ENCODE results near the gene SHROOM4.

Gene SHROOM4, protein sequence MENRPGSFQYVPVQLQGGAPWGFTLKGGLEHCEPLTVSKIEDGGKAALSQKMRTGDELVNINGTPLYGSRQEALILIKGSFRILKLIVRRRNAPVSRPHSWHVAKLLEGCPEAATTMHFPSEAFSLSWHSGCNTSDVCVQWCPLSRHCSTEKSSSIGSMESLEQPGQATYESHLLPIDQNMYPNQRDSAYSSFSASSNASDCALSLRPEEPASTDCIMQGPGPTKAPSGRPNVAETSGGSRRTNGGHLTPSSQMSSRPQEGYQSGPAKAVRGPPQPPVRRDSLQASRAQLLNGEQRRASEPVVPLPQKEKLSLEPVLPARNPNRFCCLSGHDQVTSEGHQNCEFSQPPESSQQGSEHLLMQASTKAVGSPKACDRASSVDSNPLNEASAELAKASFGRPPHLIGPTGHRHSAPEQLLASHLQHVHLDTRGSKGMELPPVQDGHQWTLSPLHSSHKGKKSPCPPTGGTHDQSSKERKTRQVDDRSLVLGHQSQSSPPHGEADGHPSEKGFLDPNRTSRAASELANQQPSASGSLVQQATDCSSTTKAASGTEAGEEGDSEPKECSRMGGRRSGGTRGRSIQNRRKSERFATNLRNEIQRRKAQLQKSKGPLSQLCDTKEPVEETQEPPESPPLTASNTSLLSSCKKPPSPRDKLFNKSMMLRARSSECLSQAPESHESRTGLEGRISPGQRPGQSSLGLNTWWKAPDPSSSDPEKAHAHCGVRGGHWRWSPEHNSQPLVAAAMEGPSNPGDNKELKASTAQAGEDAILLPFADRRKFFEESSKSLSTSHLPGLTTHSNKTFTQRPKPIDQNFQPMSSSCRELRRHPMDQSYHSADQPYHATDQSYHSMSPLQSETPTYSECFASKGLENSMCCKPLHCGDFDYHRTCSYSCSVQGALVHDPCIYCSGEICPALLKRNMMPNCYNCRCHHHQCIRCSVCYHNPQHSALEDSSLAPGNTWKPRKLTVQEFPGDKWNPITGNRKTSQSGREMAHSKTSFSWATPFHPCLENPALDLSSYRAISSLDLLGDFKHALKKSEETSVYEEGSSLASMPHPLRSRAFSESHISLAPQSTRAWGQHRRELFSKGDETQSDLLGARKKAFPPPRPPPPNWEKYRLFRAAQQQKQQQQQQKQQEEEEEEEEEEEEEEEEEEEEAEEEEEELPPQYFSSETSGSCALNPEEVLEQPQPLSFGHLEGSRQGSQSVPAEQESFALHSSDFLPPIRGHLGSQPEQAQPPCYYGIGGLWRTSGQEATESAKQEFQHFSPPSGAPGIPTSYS (N-terminal part only)

DNA sequence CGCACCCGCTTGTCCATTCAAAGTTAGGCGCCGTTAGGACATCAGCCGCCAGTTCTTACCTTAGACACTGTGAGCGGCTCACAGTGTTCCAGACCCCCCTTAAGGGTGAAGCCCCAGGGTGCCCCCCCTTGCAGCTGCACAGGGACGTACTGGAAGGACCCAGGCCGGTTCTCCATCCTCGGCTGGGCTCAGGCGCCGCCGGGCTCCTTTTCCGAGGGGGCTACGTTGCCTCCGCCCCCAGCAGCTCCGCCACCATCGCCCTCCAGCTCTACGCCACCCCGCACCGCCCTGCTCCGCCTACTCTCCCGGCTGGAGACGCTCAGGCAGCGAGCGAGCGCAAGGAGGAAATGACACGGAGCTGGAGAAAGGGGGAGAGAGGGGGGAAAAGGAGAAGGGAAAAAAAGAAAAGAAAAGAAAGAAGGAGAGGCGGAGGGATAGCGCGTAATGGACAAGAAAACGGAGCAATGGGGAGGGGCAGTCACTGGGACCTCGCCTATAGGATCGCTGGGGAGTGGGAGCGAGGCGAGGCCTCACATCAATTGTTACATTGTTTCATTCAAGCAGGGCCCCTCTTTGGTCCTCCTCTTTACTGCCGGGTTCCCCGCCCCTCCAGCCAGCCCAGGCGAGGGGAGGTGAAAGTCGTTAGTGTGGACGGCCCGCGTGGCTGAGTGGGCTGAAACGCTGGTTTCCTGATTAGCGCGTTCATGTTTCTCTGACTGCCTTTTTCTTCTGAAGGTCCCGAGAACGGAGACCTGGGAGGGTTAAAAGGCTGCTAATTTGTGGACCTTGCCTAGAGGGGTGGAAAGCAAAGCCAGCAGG is at the start of gene SHROOM4:
Gene SHROOM4 (minus strand): TSS at position 352 of the 819 bp plus-strand sequence. CDS start 176 bp downstream, at position 176.
- peak; percentile 72 for DNase-seq (ENCODE audit: low read depth, low spot score)
- TF ChIP-seq, protein P1, sequence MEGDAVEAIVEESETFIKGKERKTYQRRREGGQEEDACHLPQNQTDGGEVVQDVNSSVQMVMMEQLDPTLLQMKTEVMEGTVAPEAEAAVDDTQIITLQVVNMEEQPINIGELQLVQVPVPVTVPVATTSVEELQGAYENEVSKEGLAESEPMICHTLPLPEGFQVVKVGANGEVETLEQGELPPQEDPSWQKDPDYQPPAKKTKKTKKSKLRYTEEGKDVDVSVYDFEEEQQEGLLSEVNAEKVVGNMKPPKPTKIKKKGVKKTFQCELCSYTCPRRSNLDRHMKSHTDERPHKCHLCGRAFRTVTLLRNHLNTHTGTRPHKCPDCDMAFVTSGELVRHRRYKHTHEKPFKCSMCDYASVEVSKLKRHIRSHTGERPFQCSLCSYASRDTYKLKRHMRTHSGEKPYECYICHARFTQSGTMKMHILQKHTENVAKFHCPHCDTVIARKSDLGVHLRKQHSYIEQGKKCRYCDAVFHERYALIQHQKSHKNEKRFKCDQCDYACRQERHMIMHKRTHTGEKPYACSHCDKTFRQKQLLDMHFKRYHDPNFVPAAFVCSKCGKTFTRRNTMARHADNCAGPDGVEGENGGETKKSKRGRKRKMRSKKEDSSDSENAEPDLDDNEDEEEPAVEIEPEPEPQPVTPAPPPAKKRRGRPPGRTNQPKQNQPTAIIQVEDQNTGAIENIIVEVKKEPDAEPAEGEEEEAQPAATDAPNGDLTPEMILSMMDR (IDR thresholded peaks at IDR 0.05; ENCODE audit: low read depth, low read length), result no peak
- peak within 1 kb of the TSS; percentile 56 for H3K4me3 ChIP-seq (ENCODE audit: low read depth, low read length)

DNA sequence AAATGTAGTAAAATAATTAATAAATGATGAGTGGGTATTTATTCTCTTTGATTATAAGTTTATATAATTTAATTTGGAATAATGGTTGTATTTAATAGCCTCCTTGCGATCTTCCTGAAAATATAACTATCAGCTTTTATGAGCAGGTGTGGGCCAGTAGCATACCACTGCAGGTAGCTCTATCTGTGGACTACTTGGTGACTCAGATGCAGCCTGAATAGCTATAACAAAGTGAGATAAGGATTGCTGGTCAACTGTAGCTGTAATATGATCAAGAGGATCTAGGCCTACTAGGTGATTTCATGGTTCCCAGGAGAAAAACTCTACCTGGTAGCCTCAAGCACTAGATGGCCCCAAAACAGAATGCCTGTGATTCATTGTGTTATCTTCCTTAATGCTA is 49.5 kb upstream of the SHROOM4 start:
- TF ChIP-seq, protein P1 (IDR thresholded peaks at IDR 0.05; ENCODE audit: low read depth, low read length), result no peak
- DNase-seq (ENCODE audit: low read depth, low spot score), result no peak
- in situ Hi-C loops (cut with HindIII; ENCODE audit: low sequenced_read_pairs), result no loop called here
- H3K4me3 ChIP-seq (ENCODE audit: low read depth, low read length), result no peak overlapping the region

More for the DNA sequence above, at the start of gene SHROOM4:
- in situ Hi-C loops (cut with HindIII; ENCODE audit: low sequenced_read_pairs), result no loop called here

DNA sequence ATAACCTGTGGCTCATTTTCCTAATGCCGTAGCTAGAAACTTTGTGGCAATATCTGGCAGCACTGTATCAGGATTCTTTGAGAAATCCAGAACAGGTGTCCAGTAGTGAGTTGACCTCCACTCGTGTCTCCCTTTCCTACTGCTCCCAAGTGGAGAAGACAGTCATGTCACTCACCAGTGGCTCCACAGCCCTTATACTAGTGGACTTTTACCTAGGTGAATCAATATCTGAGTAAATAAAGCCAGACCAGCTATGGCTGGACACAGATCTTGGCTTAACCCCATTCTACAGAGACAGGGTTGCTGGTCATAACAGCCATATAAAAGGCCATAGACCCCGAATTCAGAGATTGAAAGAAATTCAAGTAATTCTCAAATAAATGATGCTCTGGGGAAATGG is 46.5 kb upstream of the SHROOM4 start:
- H3K4me3 ChIP-seq (ENCODE audit: low read depth, low read length), result no peak overlapping the region
- DNase-seq (ENCODE audit: low read depth, low spot score), result no peak
- in situ Hi-C loops (cut with HindIII; ENCODE audit: low sequenced_read_pairs), result no loop called here
- TF ChIP-seq, protein P1 (IDR thresholded peaks at IDR 0.05; ENCODE audit: low read depth, low read length), result no peak

DNA sequence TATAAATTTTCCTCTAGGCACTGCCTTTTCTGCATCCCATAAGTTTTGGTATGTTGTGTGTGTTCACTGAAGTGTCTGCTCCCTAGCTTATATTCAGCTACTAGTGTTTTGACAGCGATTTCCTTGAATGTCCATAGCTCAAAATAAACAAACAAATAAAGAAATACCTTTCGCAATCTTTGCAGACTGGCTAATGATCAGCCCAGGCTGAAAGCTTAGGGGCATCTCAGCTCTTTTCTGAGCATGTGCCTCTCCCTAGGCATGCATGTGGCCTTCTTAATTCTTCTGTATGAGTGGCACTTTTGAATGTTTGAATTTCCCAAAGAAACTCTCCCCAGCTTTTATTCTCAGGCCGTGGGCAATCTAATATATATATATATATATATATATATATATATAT is 44.6 kb upstream of the SHROOM4 start:
- no peak overlapping the region for H3K4me3 ChIP-seq (ENCODE audit: low read depth, low read length)
- in situ Hi-C loops (cut with HindIII; ENCODE audit: low sequenced_read_pairs), result no loop called here
- TF ChIP-seq, protein P1 (IDR thresholded peaks at IDR 0.05; ENCODE audit: low read depth, low read length), result no peak
- DNase-seq (ENCODE audit: low read depth, low spot score), result no peak

DNA sequence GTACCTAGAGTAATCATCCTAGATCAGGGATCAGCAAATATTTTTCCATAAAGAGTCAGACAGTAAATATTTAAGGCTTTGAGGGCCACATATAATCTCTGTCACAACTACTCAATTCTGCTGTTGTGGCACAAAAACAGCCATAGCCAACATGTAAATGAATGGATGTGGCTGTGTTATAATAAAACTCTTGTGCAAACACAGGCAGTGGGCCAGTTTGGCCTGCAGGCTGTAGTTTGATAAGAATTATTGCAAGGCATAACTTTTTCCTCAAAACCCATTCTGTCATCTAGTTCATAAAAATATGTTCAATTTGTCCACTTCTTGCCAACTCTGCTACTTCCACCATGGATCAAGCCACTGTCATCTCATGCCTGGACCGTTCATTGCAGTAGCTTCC is 39.4 kb upstream of the SHROOM4 start:
- DNase-seq (ENCODE audit: low read depth, low spot score), result no peak
- no peak overlapping the region for H3K4me3 ChIP-seq (ENCODE audit: low read depth, low read length)
- TF ChIP-seq, protein P1 (IDR thresholded peaks at IDR 0.05; ENCODE audit: low read depth, low read length), result no peak
- in situ Hi-C loops (cut with HindIII; ENCODE audit: low sequenced_read_pairs), result no loop called here
